Dedifferentiated amniotic fluid mesenchymal stem cell (primary cell): ENCODE measurements around the gene CEP85L.

Source experiments
- DNase-seq: peaks from one replicate; pipeline ENCODE4 v3.0.0-alpha.2; 2016; ENCODE audit errors: extremely low spot score

The CEP85L gene

GRCh38 chr6:118579786-118580185 lies 71.6 kb downstream of the CEP85L start:
- DNase-seq: no peak

GRCh38 chr6:118578617-118579016 lies 72.8 kb downstream of the CEP85L start:
- no peak for DNase-seq

GRCh38 chr6:118577972-118578371 lies 73.4 kb downstream of the CEP85L start:
- DNase-seq: no peak

GRCh38 chr6:118574051-118574865 lies 77.1 kb downstream of the CEP85L start:
- no peak for DNase-seq

GRCh38 chr6:118571121-118571520 lies 80.3 kb downstream of the CEP85L start:
- DNase-seq: no peak

- no peak for DNase-seq
These were observed 81.9 kb downstream of the CEP85L start for GRCh38 chr6:118569498-118569897.

- no peak for DNase-seq
These were observed 83.4 kb downstream of the CEP85L start for GRCh38 chr6:118567974-118568373.

GRCh38 chr6:118565311-118565960 lies 86.0 kb downstream of the CEP85L start:
- no peak for DNase-seq

- DNase-seq: no peak
These were observed 88.4 kb downstream of the CEP85L start for GRCh38 chr6:118562959-118563358.

GRCh38 chr6:118562248-118562647 lies 89.1 kb downstream of the CEP85L start:
- DNase-seq: no peak

- no peak for DNase-seq
These were observed 91.7 kb downstream of the CEP85L start for GRCh38 chr6:118559659-118560058.

- DNase-seq: no peak
These were observed 92.8 kb downstream of the CEP85L start for GRCh38 chr6:118558464-118559217.

- no peak for DNase-seq
These were observed 96.7 kb downstream of the CEP85L start for GRCh38 chr6:118554698-118555097.

GRCh38 chr6:118553132-118553531 lies 98.3 kb downstream of the CEP85L start:
- no peak for DNase-seq

- peak; percentile 37 for DNase-seq
These were observed 100.0 kb downstream of the CEP85L start for GRCh38 chr6:118551063-118552053.

- DNase-seq: no peak
These were observed 102.8 kb downstream of the CEP85L start for GRCh38 chr6:118548613-118549012.

GRCh38 chr6:118548136-118548535 lies 103.3 kb downstream of the CEP85L start, which contains the start of gene PLN:
Gene PLN (plus strand): TSS chr6:118548296. CDS start chr6:118558922, 10,626 bp downstream.
- DNase-seq: no peak

- DNase-seq: no peak
These were observed 104.5 kb downstream of the CEP85L start for GRCh38 chr6:118546880-118547218.

GRCh38 chr6:118546164-118546879 lies 105.1 kb downstream of the CEP85L start:
- no peak for DNase-seq

- DNase-seq: no peak
These were observed 107.3 kb downstream of the CEP85L start for GRCh38 chr6:118544105-118544504.
